GM21825 (cell line): ENCODE results near the gene ACOD1.
A peak's percentile ranks its signal among the peaks of the same experiment; 100 is the strongest.

Experiments
- ATAC-seq: cut with Tn5 transposase; IDR thresholded peaks from one replicate; pipeline ENCODE4 v1.9.1; 2021; ENCODE audit warnings: mild to moderate bottlenecking, moderate library complexity; ENCODE audit not compliant: unreplicated experiment

The ACOD1 gene

GRCh38 chr13:76983676-76984075, 35.4 kb downstream of the ACOD1 start:
- ATAC-seq: no peak

- peak; percentile 46 for ATAC-seq
Measured at GRCh38 chr13:76991432-76991795, 43.1 kb downstream of the ACOD1 start.

GRCh38 chr13:76991796-76992547, 43.7 kb downstream of the ACOD1 start, which contains the start of gene CLN5:
Gene CLN5, plus strand, starts transcription at chr13:76992081. Its CDS starts 18 bp downstream, at chr13:76992099.
- peak; percentile 98 for ATAC-seq

- ATAC-seq: no peak
Measured at GRCh38 chr13:76992548-76993001, 44.3 kb downstream of the ACOD1 start.

GRCh38 chr13:76993021-76993420, 44.7 kb downstream of the ACOD1 start:
- no peak for ATAC-seq

GRCh38 chr13:76993473-76993872, 45.2 kb downstream of the ACOD1 start:
- no peak for ATAC-seq

GRCh38 chr13:76994281-76994680, 46.0 kb downstream of the ACOD1 start:
- ATAC-seq: no peak

- ATAC-seq: no peak
Measured at GRCh38 chr13:77000475-77000874, 52.2 kb downstream of the ACOD1 start.

- no peak for ATAC-seq
Measured at GRCh38 chr13:77001540-77001939, 53.2 kb downstream of the ACOD1 start.

GRCh38 chr13:77001963-77002587, 53.8 kb downstream of the ACOD1 start:
- no peak for ATAC-seq

GRCh38 chr13:77002590-77003190, 54.4 kb downstream of the ACOD1 start:
- no peak for ATAC-seq
